Panc1 (cell line): ENCODE results near the gene SV2C.

Experiments
- POLR2AphosphoS5 ChIP-seq: IDR thresholded peaks from 2 replicates; pipeline ENCODE4 v1.6.1; 2012; ENCODE audit warnings: mild to moderate bottlenecking, low read depth, low read length, moderate library complexity
- SIN3A ChIP-seq: IDR thresholded peaks from 2 replicates; pipeline ENCODE4 v1.6.1; 2012; ENCODE audit warnings: low read depth, mild to moderate bottlenecking, low read length, moderate library complexity, borderline replicate concordance; ENCODE audit not compliant: insufficient read depth
- TF ChIP-seq, protein P1 (sequence below): fragments of 450-650 bp; IDR thresholded peaks from 2 replicates; pipeline ENCODE4 v1.5.1; 2017; ENCODE audit warnings: mild to moderate bottlenecking
- TF ChIP-seq, protein P2 (sequence below), 2 experiments: IDR thresholded peaks; 2 replicates each; pipeline ENCODE4 v1.6.1; 2011 to 2012; ENCODE audit warnings: low read depth in 2 of 2, control low read depth in 1 of 2, low read length in 1 of 2, mild to moderate bottlenecking in 1 of 2, moderate library complexity in 1 of 2; ENCODE audit not compliant: insufficient read depth in 1 of 2

DNA sequence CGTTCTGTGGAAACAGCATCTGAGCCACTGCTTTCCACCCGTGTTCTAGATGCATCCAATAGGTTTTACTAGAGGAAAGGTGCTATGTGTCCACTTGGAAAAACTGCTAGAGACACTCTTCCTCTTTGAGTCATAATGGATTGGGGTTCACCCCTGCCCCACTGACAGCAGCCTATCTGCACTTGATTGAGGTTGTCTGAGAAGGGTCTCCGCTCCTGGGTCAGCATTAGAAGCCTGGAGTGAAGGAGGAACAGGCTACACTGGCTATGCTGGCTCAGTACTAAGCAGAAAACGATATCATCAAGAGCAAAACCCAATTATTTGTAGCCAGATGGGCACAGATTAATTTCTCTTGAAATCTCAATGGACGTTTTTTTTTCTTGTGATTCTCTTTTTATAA lies 167.3 kb downstream of the SV2C start:
- TF ChIP-seq, protein P1, sequence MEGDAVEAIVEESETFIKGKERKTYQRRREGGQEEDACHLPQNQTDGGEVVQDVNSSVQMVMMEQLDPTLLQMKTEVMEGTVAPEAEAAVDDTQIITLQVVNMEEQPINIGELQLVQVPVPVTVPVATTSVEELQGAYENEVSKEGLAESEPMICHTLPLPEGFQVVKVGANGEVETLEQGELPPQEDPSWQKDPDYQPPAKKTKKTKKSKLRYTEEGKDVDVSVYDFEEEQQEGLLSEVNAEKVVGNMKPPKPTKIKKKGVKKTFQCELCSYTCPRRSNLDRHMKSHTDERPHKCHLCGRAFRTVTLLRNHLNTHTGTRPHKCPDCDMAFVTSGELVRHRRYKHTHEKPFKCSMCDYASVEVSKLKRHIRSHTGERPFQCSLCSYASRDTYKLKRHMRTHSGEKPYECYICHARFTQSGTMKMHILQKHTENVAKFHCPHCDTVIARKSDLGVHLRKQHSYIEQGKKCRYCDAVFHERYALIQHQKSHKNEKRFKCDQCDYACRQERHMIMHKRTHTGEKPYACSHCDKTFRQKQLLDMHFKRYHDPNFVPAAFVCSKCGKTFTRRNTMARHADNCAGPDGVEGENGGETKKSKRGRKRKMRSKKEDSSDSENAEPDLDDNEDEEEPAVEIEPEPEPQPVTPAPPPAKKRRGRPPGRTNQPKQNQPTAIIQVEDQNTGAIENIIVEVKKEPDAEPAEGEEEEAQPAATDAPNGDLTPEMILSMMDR = no peak
- TF ChIP-seq, protein P2, sequence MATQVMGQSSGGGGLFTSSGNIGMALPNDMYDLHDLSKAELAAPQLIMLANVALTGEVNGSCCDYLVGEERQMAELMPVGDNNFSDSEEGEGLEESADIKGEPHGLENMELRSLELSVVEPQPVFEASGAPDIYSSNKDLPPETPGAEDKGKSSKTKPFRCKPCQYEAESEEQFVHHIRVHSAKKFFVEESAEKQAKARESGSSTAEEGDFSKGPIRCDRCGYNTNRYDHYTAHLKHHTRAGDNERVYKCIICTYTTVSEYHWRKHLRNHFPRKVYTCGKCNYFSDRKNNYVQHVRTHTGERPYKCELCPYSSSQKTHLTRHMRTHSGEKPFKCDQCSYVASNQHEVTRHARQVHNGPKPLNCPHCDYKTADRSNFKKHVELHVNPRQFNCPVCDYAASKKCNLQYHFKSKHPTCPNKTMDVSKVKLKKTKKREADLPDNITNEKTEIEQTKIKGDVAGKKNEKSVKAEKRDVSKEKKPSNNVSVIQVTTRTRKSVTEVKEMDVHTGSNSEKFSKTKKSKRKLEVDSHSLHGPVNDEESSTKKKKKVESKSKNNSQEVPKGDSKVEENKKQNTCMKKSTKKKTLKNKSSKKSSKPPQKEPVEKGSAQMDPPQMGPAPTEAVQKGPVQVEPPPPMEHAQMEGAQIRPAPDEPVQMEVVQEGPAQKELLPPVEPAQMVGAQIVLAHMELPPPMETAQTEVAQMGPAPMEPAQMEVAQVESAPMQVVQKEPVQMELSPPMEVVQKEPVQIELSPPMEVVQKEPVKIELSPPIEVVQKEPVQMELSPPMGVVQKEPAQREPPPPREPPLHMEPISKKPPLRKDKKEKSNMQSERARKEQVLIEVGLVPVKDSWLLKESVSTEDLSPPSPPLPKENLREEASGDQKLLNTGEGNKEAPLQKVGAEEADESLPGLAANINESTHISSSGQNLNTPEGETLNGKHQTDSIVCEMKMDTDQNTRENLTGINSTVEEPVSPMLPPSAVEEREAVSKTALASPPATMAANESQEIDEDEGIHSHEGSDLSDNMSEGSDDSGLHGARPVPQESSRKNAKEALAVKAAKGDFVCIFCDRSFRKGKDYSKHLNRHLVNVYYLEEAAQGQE (IDR thresholded peaks at IDR 0.05; ENCODE audit: insufficient read depth in 1 of 2, low read depth in 2 of 2, low read length in 1 of 2) = no peak
- TF ChIP-seq POLR2AphosphoS5 (no peak), SIN3A (no peak)
